Measurements from ENCODE around the gene TMEM17. TPM values are rescaled to one million over a fixed set of nuclear protein-coding genes. Genes with fewer than 3 reads are reported as not detected.

The TMEM17 gene
- total and polyA plus RNA-seq, 9 of the 15 experiments (the other 6 are each of a cell fraction or from before 2014, with no cell fraction given): 0.58 to 2.2 (median 1.2) TPM

DNA sequence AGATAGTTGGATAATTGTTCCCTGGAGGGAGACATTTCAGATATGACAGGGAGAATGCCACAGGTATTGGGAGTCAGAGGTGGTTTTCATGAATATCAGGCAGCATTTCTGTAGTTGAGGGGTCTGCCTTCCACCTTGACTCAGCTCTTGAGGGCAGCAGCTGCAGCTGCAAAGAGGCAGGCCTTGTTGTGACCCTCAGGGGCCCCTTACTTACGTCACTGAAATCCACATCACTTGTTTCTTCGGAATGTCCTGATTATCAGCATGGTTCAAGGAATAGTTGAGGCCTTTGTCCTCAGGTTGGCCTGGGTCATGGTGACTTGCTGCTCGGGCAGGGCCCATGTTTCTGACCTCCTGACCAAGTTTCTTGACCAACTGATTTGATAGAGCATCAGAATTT lies 46.9 kb downstream of the TMEM17 start:
- TF ChIP-seq ZBTB17 (CRISPR knock-in tag; IDR thresholded peaks at IDR 0.05) (no peak), RAD21 (CRISPR knock-in tag; conservative IDR thresholded peaks at IDR 0.05 in 1 of 2, IDR thresholded peaks at IDR 0.05 in 1 of 2) (0 out of 4 replicates have a peak, but pooled peaks of 1 of the 2 experiments have one; percentile 4)
- CTCF ChIA-PET (ENCODE audit: low intra/inter-chr PET ratio): no interaction called here

GRCh38 chr2:62458671-62459081 lies 47.3 kb downstream of the TMEM17 start:
- TF ChIP-seq ZBTB7A (IDR thresholded peaks at IDR 0.05; ENCODE audit: borderline replicate concordance, control insufficient read depth, low read depth, low read length): no peak
- no peak for TF ChIP-seq SREBF1 (IDR thresholded peaks at IDR 0.05; ENCODE audit: borderline replicate concordance, low read depth, low read length)
- TF ChIP-seq TFAM (CRISPR knock-in tag; conservative IDR thresholded peaks at IDR 0.05): no peak
- TF ChIP-seq ZNF347 (CRISPR knock-in tag; IDR thresholded peaks at IDR 0.05; ENCODE audit: low read depth): no peak
- no peak for TF ChIP-seq ZFP91 (CRISPR knock-in tag; IDR thresholded peaks at IDR 0.05)
- no peak for FAIRE-seq
- H3K27ac ChIP-seq (ENCODE audit: extremely low read depth, low read depth, low read length): no peak overlapping the region
- ChIA-PET CTCF (ENCODE audit: low intra/inter-chr PET ratio) (interaction anchor here (3.5 kb wide), 1 partner anchor 317 kb away, joined by 28 read pairs; no protein-coding TSS in a partner anchor), POLR2A (interaction anchor here (0.9 kb wide), 1 partner anchor 241 kb away, joined by 3 read pairs; no protein-coding TSS in a partner anchor)
- no TSS peak for BruUV-seq (replicated peaks)
- DNase-seq (ENCODE audit: extremely low read depth in 1 of 4, low spot score in 3 of 4): no peak
- H4K20me1 ChIP-seq (replicated peaks; ENCODE audit: control insufficient read depth, insufficient read depth, low read length): no peaks in the 10 kb centered on the region
- H3K79me2 ChIP-seq (ENCODE audit: control insufficient read depth, insufficient read depth, low read length): no peaks in the 10 kb centered on the region
- no peaks in the 10 kb centered on the region for H3K9me1 ChIP-seq (ENCODE audit: control insufficient read depth, insufficient read depth, low read length)
- H3K27me3 ChIP-seq (ENCODE audit: control insufficient read depth in 2 of 2, insufficient read depth in 2 of 2, low read length in 2 of 2): 0 out of 5 replicates have a peak, but pooled peaks cover 0 to 4% of the 10 kb centered on the region in 2 experiments
- ATAC-seq: no peak
- peaks cover 4 to 12% of the 10 kb centered on the region in 2 experiments; a peak in 3 of 5 replicates for H3K4me1 ChIP-seq (replicated peaks in 1 of 2; ENCODE audit: control insufficient read depth in 2 of 2, insufficient read depth in 2 of 2, low read length in 2 of 2)
- WGBS (ENCODE audit: insufficient coverage, low coverage, missing lambda C conversion rate): 55% methylated on average over 5 of the region's 6 CpGs
- in situ Hi-C loops (cut with MboI): loop anchor here (5.0 to 10.0 kb wide), 2 partner anchors 319 to 726 kb away; no protein-coding TSS in a partner anchor
- H2AFZ ChIP-seq (ENCODE audit: low read depth, low read length): no peak overlapping the region
- no peaks in the 10 kb centered on the region for H3K36me3 ChIP-seq (ENCODE audit: control insufficient read depth, insufficient read depth, low read length)
- H3K4me3 ChIP-seq: no peak overlapping the region
- no peak overlapping the region for H3K4me2 ChIP-seq (ENCODE audit: insufficient read depth, low read length)
- intact Hi-C loops (cut with micrococcal nuclease): loop anchor here (5.0 to 10.0 kb wide), 4 partner anchors 249 to 844 kb away; partner anchors contain the start of gene EHBP1
- no peak overlapping the region for H3K9ac ChIP-seq (ENCODE audit: insufficient read depth in 1 of 2, low read depth in 2 of 2, low read length in 2 of 2)
- no peaks in the 10 kb centered on the region for H3K9me3 ChIP-seq (replicated peaks; ENCODE audit: control insufficient read depth, insufficient read depth, low read depth, low read length)

More for the DNA sequence above, 46.9 kb downstream of the TMEM17 start:
- intact Hi-C loops (cut with micrococcal nuclease) (loop anchor here (5.0 to 10.0 kb wide), 4 partner anchors 248 to 843 kb away; partner anchors contain the start of gene EHBP1), in situ Hi-C loops (cut with MboI) (loop anchor here (5.0 to 10.0 kb wide), 2 partner anchors 318 to 726 kb away; no protein-coding TSS in a partner anchor)
- H3K4me3 ChIP-seq: no peak overlapping the region
- H3K9ac ChIP-seq (ENCODE audit: insufficient read depth in 1 of 2, low read depth in 2 of 2, low read length in 2 of 2): no peak overlapping the region; a peak in 1 of 4 replicates
- POLR2A ChIA-PET: no interaction called here
- no peak for FAIRE-seq
- H4K20me1 ChIP-seq (replicated peaks; ENCODE audit: control insufficient read depth, insufficient read depth, low read length): no peaks in the 10 kb centered on the region
- H3K4me2 ChIP-seq (ENCODE audit: insufficient read depth, low read length): no peak overlapping the region
- 0 out of 5 replicates have a peak, but pooled peaks cover 0 to 1% of the 10 kb centered on the region in 2 experiments for H3K27me3 ChIP-seq (ENCODE audit: control insufficient read depth in 2 of 2, insufficient read depth in 2 of 2, low read length in 2 of 2)
- H3K9me1 ChIP-seq (ENCODE audit: control insufficient read depth, insufficient read depth, low read length): no peaks in the 10 kb centered on the region
- no peak overlapping the region for H2AFZ ChIP-seq (ENCODE audit: low read depth, low read length)
- no TSS peak for BruUV-seq (replicated peaks)
- H3K9me3 ChIP-seq (replicated peaks; ENCODE audit: control insufficient read depth, insufficient read depth, low read depth, low read length): no peaks in the 10 kb centered on the region
- WGBS (ENCODE audit: insufficient coverage, low coverage, missing lambda C conversion rate): 17% methylated on average over 3 of the region's 3 CpGs
- H3K36me3 ChIP-seq (ENCODE audit: control insufficient read depth, insufficient read depth, low read length): no peaks in the 10 kb centered on the region
- DNase-seq (ENCODE audit: extremely low read depth in 1 of 4, low spot score in 3 of 4): no peak
- no peak for ATAC-seq
- H3K27ac ChIP-seq (ENCODE audit: extremely low read depth, low read depth, low read length): no peak overlapping the region
- H3K4me1 ChIP-seq (replicated peaks in 1 of 2; ENCODE audit: control insufficient read depth in 2 of 2, insufficient read depth in 2 of 2, low read length in 2 of 2): peaks cover 4 to 12% of the 10 kb centered on the region in 2 experiments; a peak in 3 of 5 replicates
- no peaks in the 10 kb centered on the region for H3K79me2 ChIP-seq (ENCODE audit: control insufficient read depth, insufficient read depth, low read length)
